ENCODE results near the gene CTNNA2.

CTNNA2 gene

GRCh38 chr2:80501874-80502624, 989.2 kb downstream of the CTNNA2 start:
- TF ChIP-seq, protein P1, sequence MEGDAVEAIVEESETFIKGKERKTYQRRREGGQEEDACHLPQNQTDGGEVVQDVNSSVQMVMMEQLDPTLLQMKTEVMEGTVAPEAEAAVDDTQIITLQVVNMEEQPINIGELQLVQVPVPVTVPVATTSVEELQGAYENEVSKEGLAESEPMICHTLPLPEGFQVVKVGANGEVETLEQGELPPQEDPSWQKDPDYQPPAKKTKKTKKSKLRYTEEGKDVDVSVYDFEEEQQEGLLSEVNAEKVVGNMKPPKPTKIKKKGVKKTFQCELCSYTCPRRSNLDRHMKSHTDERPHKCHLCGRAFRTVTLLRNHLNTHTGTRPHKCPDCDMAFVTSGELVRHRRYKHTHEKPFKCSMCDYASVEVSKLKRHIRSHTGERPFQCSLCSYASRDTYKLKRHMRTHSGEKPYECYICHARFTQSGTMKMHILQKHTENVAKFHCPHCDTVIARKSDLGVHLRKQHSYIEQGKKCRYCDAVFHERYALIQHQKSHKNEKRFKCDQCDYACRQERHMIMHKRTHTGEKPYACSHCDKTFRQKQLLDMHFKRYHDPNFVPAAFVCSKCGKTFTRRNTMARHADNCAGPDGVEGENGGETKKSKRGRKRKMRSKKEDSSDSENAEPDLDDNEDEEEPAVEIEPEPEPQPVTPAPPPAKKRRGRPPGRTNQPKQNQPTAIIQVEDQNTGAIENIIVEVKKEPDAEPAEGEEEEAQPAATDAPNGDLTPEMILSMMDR (IDR thresholded peaks at IDR 0.05; ENCODE audit: control insufficient read depth, insufficient read depth, low read depth, low read length, missing control alignments): no peak
- H3K4me3 ChIP-seq (ENCODE audit: control insufficient read depth, low read depth, low read length): no peak overlapping the region
- no peak for DNase-seq (ENCODE audit: low read depth)

DNA sequence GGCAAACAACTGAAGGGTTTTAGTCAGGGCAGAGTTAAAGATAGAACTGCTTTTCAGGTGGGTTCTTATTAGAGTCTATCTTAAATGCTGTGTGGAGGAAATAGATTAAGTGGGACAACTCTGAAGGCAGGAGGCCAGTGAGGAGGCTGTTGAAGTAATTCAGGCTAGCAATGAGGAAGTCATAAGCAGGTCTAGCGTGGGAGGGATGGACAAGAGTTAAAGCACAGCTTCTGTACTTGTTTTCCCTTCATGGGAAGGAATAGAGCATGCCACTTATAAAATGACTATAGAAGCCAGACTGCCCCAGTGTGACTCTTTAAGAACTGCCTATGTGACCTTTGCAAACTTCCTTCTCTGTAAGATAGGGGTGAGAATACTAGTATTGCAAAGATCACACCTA, 993.7 kb downstream of the CTNNA2 start:
- no peak overlapping the region for H3K4me3 ChIP-seq (ENCODE audit: control insufficient read depth, low read depth, low read length)
- TF ChIP-seq, protein P1 (IDR thresholded peaks at IDR 0.05; ENCODE audit: control insufficient read depth, insufficient read depth, low read depth, low read length, missing control alignments): no peak
- DNase-seq (ENCODE audit: low read depth): no peak

- no peak for DNase-seq (ENCODE audit: low read depth)
- TF ChIP-seq, protein P1 (IDR thresholded peaks at IDR 0.05; ENCODE audit: control insufficient read depth, insufficient read depth, low read depth, low read length, missing control alignments): no peak
- no peak overlapping the region for H3K4me3 ChIP-seq (ENCODE audit: control insufficient read depth, low read depth, low read length)
These were observed 997.9 kb downstream of the CTNNA2 start for GRCh38 chr2:80510716-80511115.

GRCh38 chr2:80515964-80516363, 1003.1 kb downstream of the CTNNA2 start:
- H3K4me3 ChIP-seq (ENCODE audit: control insufficient read depth, low read depth, low read length): no peak overlapping the region
- DNase-seq (ENCODE audit: low read depth): no peak
- TF ChIP-seq, protein P1 (IDR thresholded peaks at IDR 0.05; ENCODE audit: control insufficient read depth, insufficient read depth, low read depth, low read length, missing control alignments): no peak

GRCh38 chr2:80517316-80517715, 1004.5 kb downstream of the CTNNA2 start:
- no peak overlapping the region for H3K4me3 ChIP-seq (ENCODE audit: control insufficient read depth, low read depth, low read length)
- no peak for DNase-seq (ENCODE audit: low read depth)
- TF ChIP-seq, protein P1 (IDR thresholded peaks at IDR 0.05; ENCODE audit: control insufficient read depth, insufficient read depth, low read depth, low read length, missing control alignments): no peak

- no peak for DNase-seq (ENCODE audit: low read depth)
- no peak overlapping the region for H3K4me3 ChIP-seq (ENCODE audit: control insufficient read depth, low read depth, low read length)
- TF ChIP-seq, protein P1 (IDR thresholded peaks at IDR 0.05; ENCODE audit: control insufficient read depth, insufficient read depth, low read depth, low read length, missing control alignments): no peak
These were observed 1006.3 kb downstream of the CTNNA2 start for GRCh38 chr2:80519121-80519643.
